OCI-LY3 (cell line): ENCODE results near the gene ACCS.

Source experiments
- H2AFZ ChIP-seq: fragments of 200-600, 300-600 bp; shearing (Covaris generic); 2 replicates; pipeline ENCODE4 v1.6.0; 2014; ENCODE audit warnings: antibody characterized with exemption, low read depth, low read length
- H3K27ac ChIP-seq: fragments of 200-600, 300-600 bp; sonication (generic); 2 replicates; pipeline ENCODE4 v1.5.1; 2014; ENCODE audit warnings: mild to moderate bottlenecking, low read length, moderate library complexity, mixed read lengths
- H3K27me3 ChIP-seq: fragments of 200-600, 300-600 bp; sonication (generic); 2 replicates; pipeline ENCODE4 v1.6.1; 2014; ENCODE audit warnings: low read depth, low read length, mixed read lengths
- H3K36me3 ChIP-seq: fragments of 200-600, 300-600 bp; sonication (generic); replicated peaks from 2 replicates; pipeline ENCODE3; 2014; ENCODE audit warnings: low read depth, low read length, mixed read lengths
- H3K4me1 ChIP-seq: fragments of 300-600, 200-600 bp; sonication (generic); 2 replicates; pipeline ENCODE4 v1.6.1; 2014; ENCODE audit warnings: low read length, mixed read lengths
- H3K4me2 ChIP-seq: fragments of 200-600, 300-600 bp; sonication (generic); 2 replicates; pipeline ENCODE4 v1.6.1; 2014; ENCODE audit warnings: low read length, mixed read lengths
- H3K4me3 ChIP-seq: fragments of 300-600, 200-600 bp; sonication (generic); 2 replicates; pipeline ENCODE4 v1.5.1; 2014; ENCODE audit warnings: antibody characterized with exemption, mild to moderate bottlenecking, low read length, moderate library complexity
- H3K79me2 ChIP-seq: fragments of 300-600, 200-600 bp; shearing (Covaris generic); 2 replicates; pipeline ENCODE4 v1.6.1; 2014; ENCODE audit warnings: mild to moderate bottlenecking, low read length, mixed read lengths
- H3K9ac ChIP-seq: fragments of 300-600, 200-600 bp; shearing (Covaris generic); 2 replicates; pipeline ENCODE4 v1.6.0; 2014; ENCODE audit warnings: mild to moderate bottlenecking, low read length, moderate library complexity
- H3K9me3 ChIP-seq: fragments of 200-600, 300-600 bp; shearing (Covaris generic); 2 replicates; pipeline ENCODE4 v1.6.1; 2014; ENCODE audit warnings: low read length, mixed read lengths; ENCODE audit not compliant: insufficient read depth
- H4K20me1 ChIP-seq: fragments of 200-600, 300-600 bp; sonication (generic); 2 replicates; pipeline ENCODE4 v1.6.1; 2016; ENCODE audit warnings: low read length, mixed read lengths; ENCODE audit not compliant: insufficient read depth
- CTCF ChIP-seq: fragments of 200-600, 300-600 bp; sonication (generic); IDR thresholded peaks from 2 replicates; pipeline ENCODE4 v1.5.1; 2014; ENCODE audit warnings: antibody characterized with exemption, low read length, low read depth
- EZH2phosphoT487 ChIP-seq: fragments of 200-600 bp; shearing (Covaris generic); IDR thresholded peaks from 2 replicates; pipeline ENCODE4 v1.6.1; 2018; ENCODE audit warnings: antibody characterized with exemption, mixed run types, low read depth

The ACCS gene

GRCh38 chr11:44049832-44050231, 16.2 kb upstream of the ACCS start:
- Histone ChIP-seq H3K4me3 (no peak overlapping the region), H3K27me3 (no peaks in the 10 kb centered on the region), H2AFZ (no peak overlapping the region), H3K9me3 (no peaks in the 10 kb centered on the region), H3K36me3 (no peaks in the 10 kb centered on the region), H4K20me1 (no peaks in the 10 kb centered on the region), H3K9ac (no peak overlapping the region), H3K4me1 (no peaks in the 10 kb centered on the region), H3K79me2 (no peaks in the 10 kb centered on the region), H3K4me2 (no peak overlapping the region), H3K27ac (no peak overlapping the region)
- TF ChIP-seq EZH2phosphoT487, result no peak
- TF ChIP-seq CTCF, result no peak

GRCh38 chr11:44051171-44051570, 14.9 kb upstream of the ACCS start:
- Histone ChIP-seq H3K9me3 (no peaks in the 10 kb centered on the region), H3K4me3 (no peak overlapping the region), H4K20me1 (no peaks in the 10 kb centered on the region), H3K79me2 (no peaks in the 10 kb centered on the region), H3K9ac (no peak overlapping the region), H3K36me3 (no peaks in the 10 kb centered on the region), H2AFZ (no peak overlapping the region), H3K4me2 (no peak overlapping the region), H3K27ac (no peak overlapping the region), H3K4me1 (no peaks in the 10 kb centered on the region), H3K27me3 (no peaks in the 10 kb centered on the region)
- TF ChIP-seq CTCF, result no peak
- no peak for TF ChIP-seq EZH2phosphoT487

- Histone ChIP-seq H3K4me3 (no peak overlapping the region), H3K9ac (no peak overlapping the region), H3K9me3 (no peaks in the 10 kb centered on the region), H4K20me1 (no peaks in the 10 kb centered on the region), H3K4me1 (no peaks in the 10 kb centered on the region), H3K79me2 (no peaks in the 10 kb centered on the region), H2AFZ (no peak overlapping the region), H3K4me2 (no peak overlapping the region), H3K27me3 (no peaks in the 10 kb centered on the region), H3K27ac (no peak overlapping the region), H3K36me3 (no peaks in the 10 kb centered on the region)
- no peak for TF ChIP-seq EZH2phosphoT487
- no peak for TF ChIP-seq CTCF
These were observed 8.7 kb upstream of the ACCS start for GRCh38 chr11:44057340-44057739.

GRCh38 chr11:44058275-44058674, 7.8 kb upstream of the ACCS start:
- no peak overlapping the region for H3K9ac ChIP-seq
- H2AFZ ChIP-seq, result no peak overlapping the region
- H3K27me3 ChIP-seq, result no peaks in the 10 kb centered on the region
- no peak overlapping the region for H3K27ac ChIP-seq
- no peaks in the 10 kb centered on the region for H3K9me3 ChIP-seq
- no peaks in the 10 kb centered on the region for H3K4me1 ChIP-seq
- no peak for TF ChIP-seq CTCF
- no peak for TF ChIP-seq EZH2phosphoT487
- no peak overlapping the region for H3K4me2 ChIP-seq
- no peaks in the 10 kb centered on the region for H3K36me3 ChIP-seq
- no peaks in the 10 kb centered on the region for H4K20me1 ChIP-seq
- no peak overlapping the region for H3K4me3 ChIP-seq
- H3K79me2 ChIP-seq, result no peaks in the 10 kb centered on the region
